Measurements from ENCODE around the gene LMF1. TPM values are rescaled to one million over a fixed set of nuclear protein-coding genes. Genes with fewer than 3 reads are reported as not detected.

The LMF1 gene
- total and polyA plus RNA-seq, 2 of the 13 experiments (the other 11 are each of a cell fraction or from before 2014, with no cell fraction given), result 6.8 to 8.5 TPM

- TF ChIP-seq ZNF513 (CRISPR knock-in tag; conservative IDR thresholded peaks at IDR 0.05), result no peak
- TF ChIP-seq ZNF326 (CRISPR knock-in tag; IDR thresholded peaks at IDR 0.05; ENCODE audit: borderline replicate concordance), result no peak
- TF ChIP-seq ZBTB38 (CRISPR knock-in tag; IDR thresholded peaks at IDR 0.05), result peak; percentile 70
- 0 out of 2 replicates have a peak, but pooled peaks have one; percentile 84 for TF ChIP-seq ZNF34 (CRISPR knock-in tag; IDR thresholded peaks at IDR 0.05; ENCODE audit: borderline replicate concordance)
- TF ChIP-seq ZNF614 (CRISPR knock-in tag; IDR thresholded peaks at IDR 0.05; ENCODE audit: borderline replicate concordance), result no peak
- no peak for TF ChIP-seq SIX4 (CRISPR knock-in tag; IDR thresholded peaks at IDR 0.05)
- peak; percentile 40; the same call in 1 of the 2 replicates for TF ChIP-seq ZSCAN20 (CRISPR knock-in tag; IDR thresholded peaks at IDR 0.05; ENCODE audit: borderline replicate concordance)
- no peak for TF ChIP-seq HMG20B (CRISPR knock-in tag; conservative IDR thresholded peaks at IDR 0.05)
- peak; percentile 69; the same call in 1 of the 2 replicates for TF ChIP-seq DPF2 (CRISPR knock-in tag; IDR thresholded peaks at IDR 0.05; ENCODE audit: borderline replicate concordance, low read depth)
- TF ChIP-seq ZNF766 (CRISPR knock-in tag; IDR thresholded peaks at IDR 0.05; ENCODE audit: borderline replicate concordance), result no peak
- TF ChIP-seq ZNF605 (CRISPR knock-in tag; IDR thresholded peaks at IDR 0.05), result peak; percentile 20
- TF ChIP-seq SOX13 (IDR thresholded peaks at IDR 0.05), result no peak
- TF ChIP-seq SOX13 (CRISPR knock-in tag; conservative IDR thresholded peaks at IDR 0.05 in 1 of 2, IDR thresholded peaks at IDR 0.05 in 1 of 2), result peak in 1 of 2 experiments; percentile 38; a peak in 1 of 4 replicates
- no peak for TF ChIP-seq ZNF264 (CRISPR knock-in tag; IDR thresholded peaks at IDR 0.05)
- TF ChIP-seq ZNF563 (CRISPR knock-in tag; IDR thresholded peaks at IDR 0.05), result no peak; the same call in none of the 2 replicates
- TF ChIP-seq MAX (IDR thresholded peaks at IDR 0.05), result peak; percentile 79
- peak; percentile 54 for TF ChIP-seq MIER2 (CRISPR knock-in tag; IDR thresholded peaks at IDR 0.05)
- TF ChIP-seq NCOA5 (CRISPR knock-in tag; IDR thresholded peaks at IDR 0.05), result no peak
- peak; percentile 64; the same call in 1 of the 2 replicates for TF ChIP-seq HNF4G (IDR thresholded peaks at IDR 0.05; ENCODE audit: borderline replicate concordance, low read depth, low read length)
- TF ChIP-seq HNF4G (CRISPR knock-in tag; IDR thresholded peaks at IDR 0.05; ENCODE audit: borderline replicate concordance, low read depth), result peak; percentile 79; the same call in 1 of the 2 replicates
- peak; percentile 41; the same call in 1 of the 2 replicates for TF ChIP-seq KDM2A (CRISPR knock-in tag; IDR thresholded peaks at IDR 0.05; ENCODE audit: borderline replicate concordance, low read depth)
- no peak for TF ChIP-seq SCMH1 (CRISPR knock-in tag; IDR thresholded peaks at IDR 0.05; ENCODE audit: borderline replicate concordance)
- TF ChIP-seq THRA (CRISPR knock-in tag; IDR thresholded peaks at IDR 0.05; ENCODE audit: borderline replicate concordance), result no peak
- TF ChIP-seq PCBP1 (IDR thresholded peaks at IDR 0.05; ENCODE audit: borderline replicate concordance, low read depth, low read length), result 0 out of 2 replicates have a peak, but pooled peaks have one; percentile 79
- peak in 1 of 2 experiments; percentile 63; a peak in 2 of 4 replicates for TF ChIP-seq KLF16 (CRISPR knock-in tag; IDR thresholded peaks at IDR 0.05)
- peak; percentile 37; the same call in 1 of the 2 replicates for TF ChIP-seq ZBTB25 (CRISPR knock-in tag; IDR thresholded peaks at IDR 0.05)
Observed at GRCh38 chr16:970766-971581, at the start of gene LMF1 (continued).

Data from HepG2 (cell line).